ENCODE measurements around the gene PLOD1.
"Not testable (repeated sequence)": the region's sequence is repeated elsewhere in the genome, so short reads cannot be mapped to it uniquely, and the experiment has no call there.

Gene PLOD1

DNA sequence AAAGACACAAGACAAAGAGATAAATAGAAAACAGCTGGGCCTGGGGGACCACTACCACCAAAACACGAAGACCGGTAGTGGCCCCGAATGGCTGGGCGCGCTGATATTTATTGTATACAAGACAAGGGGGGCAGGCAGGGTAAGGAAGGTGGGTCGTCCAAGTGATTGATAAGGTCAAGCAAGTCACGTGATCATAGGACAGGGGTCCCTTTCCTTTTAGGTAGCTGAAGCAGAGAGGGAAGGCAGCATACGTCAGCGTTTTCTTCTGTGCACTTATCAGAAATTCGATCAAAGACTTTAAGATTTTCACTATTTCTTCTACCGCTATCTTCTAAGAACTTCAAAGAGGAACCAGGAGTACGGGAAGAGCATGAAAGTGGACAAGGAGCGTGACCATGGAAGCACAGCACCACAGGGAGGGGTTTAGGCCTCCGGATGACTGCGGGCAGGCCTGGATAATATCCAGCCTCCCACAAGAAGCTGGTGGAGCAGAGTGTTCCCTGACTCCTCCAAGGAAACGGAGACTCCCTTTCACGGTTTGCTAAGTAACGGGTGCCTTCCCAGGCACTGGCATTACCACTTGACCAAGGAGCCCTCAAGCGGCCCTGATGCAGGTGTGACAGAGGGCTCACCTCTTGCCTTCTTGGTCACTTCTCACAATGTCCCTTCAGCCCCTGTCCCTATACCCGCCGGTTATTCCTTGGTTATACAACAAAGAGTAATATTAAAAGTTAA is 21.9 kb upstream of the PLOD1 start:
- DNase-seq (ENCODE audit: low read depth): not testable (repeated sequence)

DNA sequence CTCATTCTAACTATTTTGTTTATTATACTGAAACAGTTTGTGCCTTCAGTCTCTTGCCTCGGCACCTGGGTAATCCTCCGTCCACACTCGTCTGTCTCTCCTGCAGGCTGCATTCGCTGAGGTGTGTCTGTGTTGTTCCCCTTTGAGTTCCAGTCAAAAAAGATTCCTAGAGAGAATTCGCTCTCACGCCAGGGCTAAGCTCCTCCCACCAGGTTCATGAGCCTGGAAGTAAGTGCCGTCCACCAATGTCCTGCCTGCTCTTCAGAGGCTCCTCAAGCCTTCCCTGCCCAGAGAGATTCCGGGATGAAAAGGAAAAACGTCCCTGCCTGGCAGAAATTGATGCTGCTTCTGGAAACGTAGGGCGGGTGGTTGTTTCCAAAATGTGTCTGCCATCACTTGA is 21.2 kb upstream of the PLOD1 start:
- DNase-seq (ENCODE audit: low read depth): no peak

DNA sequence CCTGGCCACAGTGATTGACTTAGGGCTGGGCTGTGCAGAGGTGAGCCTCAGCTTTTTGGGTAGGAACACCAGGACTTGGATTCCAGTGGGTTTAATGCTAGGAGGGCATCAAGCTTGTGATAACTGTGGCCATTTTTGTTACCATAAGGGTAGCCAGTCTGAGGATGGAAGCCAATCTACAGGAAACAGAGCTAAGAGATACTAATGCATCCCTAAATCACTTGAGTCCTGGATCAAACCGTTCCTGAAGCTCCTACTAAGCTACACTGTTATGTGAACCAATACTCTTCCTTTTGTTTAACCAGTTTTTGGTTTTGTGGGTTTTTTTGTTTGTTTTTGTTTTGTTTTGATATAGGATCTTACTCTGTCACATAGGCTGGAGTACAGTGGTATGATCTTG is 20.5 kb upstream of the PLOD1 start:
- no peak for DNase-seq (ENCODE audit: low read depth)

DNA sequence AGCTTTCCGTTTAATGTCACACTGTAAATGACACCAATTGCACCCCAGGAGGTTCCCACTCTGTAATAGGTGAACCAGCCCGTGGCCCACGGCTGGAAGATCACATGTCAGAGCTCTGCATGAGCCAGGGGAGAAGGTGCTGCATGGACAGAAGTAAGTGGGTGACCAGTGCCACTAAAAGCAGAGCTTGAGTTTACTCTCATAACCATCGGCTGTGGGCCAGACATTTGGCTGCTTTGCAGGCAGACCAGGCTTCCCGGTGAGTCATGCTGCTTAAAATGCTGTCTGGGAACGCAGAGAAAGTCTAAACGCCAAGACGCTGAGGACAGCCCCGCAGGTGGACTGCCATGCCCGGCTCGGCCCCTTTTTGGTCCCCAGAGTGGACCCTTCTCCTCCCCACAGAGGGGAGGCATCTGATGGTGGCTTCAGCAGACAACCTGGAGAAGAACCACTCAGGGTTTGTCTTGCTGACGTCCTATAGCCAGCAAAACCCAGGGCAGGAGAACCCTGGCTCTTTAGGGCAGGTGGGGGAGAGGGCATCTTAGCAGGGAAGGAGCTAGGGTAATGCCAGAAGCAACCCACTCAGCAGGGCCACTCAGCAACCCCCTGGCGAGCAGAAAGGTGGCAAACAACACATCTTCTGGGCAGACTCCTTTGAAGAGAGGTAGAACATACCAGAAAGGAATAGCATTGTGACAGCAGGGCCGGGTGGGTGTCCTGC is 15.6 kb upstream of the PLOD1 start:
- DNase-seq (ENCODE audit: low read depth): no peak

DNA sequence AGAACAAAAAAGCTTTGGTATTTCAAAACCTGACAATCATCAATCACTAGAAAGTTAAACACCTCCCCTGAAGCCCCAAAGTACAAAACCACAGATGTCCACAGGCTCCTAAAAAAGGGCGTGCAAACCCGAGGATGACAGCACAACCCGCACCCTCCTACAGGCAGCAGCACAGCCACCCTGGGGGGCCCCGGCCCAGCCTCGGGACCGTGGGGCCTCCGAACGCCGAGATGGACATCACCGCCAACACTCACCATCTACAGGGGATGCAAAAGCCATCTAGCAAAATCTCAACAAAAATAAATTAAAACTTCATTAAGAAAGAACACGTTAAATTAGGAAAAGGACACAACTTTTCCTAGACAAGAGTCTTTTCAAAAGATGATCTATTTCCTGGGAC is 14.9 kb upstream of the PLOD1 start:
- DNase-seq (ENCODE audit: low read depth): no peak

DNA sequence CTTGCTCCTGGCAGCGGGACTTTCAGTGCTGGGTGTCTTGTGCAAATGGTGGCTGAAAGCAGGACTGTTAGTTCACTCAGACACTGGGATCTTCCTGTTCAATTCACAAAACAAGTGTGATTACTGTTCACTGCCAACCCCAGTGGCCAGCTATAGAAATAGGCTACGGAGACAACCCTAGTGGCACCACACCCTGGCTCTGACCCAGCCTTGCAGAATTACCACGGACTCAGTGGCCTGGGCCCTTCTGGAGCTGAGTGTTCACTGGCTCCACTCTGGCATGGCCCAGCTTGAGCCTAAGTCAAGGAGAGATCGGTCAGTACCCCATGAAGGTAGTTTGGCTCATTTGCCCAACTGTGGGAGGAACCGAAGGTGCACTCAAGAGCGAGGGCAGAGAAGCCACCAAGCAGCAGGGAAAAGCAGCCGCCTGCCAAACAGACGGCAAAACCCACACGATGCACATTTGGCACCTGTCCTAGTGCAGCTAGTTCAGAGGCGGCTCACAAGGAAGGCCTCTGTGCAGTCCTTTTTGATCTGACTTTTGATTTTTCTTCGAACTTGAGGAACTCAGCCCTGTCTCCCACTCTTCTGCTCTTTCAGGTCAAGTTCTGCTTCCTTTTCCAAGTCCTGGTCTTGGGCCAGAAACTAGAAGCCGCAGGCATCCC is 14.1 kb upstream of the PLOD1 start:
- no peak for DNase-seq (ENCODE audit: low read depth)

DNA sequence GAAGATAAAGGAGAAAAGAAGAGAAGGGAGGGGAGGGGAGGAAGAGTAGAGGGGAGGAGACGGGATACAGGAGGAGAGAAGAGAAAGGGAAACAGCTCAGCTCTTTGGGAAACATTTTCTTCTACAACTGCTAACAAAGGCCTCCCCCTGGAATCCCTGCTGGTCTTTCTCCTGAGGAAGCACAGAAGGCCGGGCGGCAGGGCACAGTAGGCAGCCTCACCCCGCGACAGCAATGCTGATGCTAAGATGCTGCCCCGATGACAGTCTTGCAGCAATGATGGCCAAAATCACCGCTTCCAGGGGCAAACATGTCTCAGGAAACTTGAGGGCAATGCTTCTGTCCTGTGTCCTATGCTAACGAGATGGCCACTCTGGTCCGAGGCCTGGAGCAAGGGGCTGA is 13.5 kb upstream of the PLOD1 start:
- no peak for DNase-seq (ENCODE audit: low read depth)

DNA sequence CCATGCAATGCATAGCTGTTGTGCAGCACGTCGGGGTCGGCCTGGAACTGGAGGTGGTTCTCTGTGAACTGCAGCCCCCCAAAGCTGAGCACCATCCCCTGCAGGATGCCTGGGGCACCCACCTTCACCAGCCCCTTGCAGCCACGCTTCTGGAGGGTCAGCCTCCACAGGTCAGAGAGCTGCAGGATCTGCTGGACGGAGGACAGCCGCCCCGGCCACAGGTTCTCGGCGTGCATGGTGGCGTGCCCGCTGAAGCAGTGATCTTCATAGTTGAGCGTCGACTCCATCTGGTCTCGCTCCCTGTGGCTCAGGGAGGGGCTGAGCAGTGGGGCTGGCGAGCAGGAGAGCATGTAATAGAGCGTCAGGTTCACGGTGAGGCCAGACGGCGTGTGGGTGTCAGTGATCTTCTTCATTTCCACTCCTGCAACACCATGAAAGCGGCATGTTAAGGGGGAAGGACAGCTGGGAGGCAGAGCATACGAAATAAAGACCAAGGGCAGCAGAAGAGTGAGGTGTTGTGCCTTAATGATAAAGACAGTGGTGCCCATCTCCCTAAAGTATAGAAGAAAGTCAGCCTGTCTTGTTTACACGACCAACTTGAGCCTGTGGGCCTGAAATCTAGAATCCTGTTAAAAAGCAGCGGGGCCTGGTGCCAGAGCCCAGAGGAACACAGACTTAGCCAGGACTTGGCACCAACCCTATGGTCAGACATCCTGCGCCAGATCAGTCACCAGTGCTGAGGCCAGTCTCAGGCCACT is 11.3 kb upstream of the PLOD1 start:
- no peak for DNase-seq (ENCODE audit: low read depth)

DNA sequence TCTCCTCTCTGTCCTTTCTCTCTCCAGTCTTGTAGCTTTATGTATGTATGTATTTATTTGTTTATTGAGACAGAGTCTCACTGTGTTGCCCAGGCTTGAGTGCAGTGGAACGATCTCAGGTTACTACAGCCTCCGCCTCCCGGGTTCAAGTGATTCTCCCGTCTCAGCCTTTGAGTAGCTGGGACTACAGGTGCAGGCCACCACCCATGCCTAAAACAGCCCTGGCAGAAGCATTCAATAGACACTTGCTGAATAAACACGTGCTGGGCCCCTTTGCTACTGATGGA is 10.7 kb upstream of the PLOD1 start:
- DNase-seq (ENCODE audit: low read depth): no peak

DNA sequence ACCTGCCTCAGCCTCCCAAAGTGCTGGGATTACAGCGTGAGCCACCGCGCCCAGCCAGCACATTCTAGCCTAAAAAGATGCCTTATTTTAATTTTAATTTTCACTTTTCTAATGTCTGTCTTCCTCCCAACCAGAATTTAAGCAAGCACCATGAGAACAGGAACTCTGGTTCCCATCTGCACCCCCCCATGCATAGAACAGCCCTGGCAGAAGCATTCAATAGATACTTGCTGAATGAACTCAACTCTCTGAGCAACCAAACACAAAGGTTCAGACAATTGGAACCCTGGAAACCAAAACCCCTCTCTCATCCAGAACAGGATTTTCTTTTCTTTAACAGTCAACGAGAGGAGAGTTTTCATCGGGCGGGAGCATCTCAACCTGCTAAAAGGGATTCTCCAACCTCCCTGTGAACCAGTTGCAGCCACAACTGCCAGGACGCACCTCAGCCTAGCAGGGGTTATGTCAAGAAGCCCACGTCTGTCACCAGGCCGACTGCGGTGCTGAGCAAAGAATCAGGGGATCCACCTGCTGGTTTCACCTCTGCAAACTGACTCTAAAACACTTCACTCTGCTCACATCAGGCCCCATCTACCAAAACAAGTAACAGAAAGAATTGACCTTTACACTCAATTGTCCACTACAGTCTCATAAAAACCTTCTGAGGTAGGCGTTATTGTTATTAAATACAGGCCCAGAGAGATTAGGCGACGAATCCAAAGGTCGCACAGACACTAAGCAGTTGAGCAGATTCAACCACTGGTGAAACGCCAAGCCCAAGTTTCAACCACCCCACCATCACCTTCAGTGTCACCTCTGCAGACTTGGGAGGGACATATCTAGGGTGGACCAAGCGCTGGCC is 10.0 kb upstream of the PLOD1 start:
- DNase-seq (ENCODE audit: low read depth): no peak

DNA sequence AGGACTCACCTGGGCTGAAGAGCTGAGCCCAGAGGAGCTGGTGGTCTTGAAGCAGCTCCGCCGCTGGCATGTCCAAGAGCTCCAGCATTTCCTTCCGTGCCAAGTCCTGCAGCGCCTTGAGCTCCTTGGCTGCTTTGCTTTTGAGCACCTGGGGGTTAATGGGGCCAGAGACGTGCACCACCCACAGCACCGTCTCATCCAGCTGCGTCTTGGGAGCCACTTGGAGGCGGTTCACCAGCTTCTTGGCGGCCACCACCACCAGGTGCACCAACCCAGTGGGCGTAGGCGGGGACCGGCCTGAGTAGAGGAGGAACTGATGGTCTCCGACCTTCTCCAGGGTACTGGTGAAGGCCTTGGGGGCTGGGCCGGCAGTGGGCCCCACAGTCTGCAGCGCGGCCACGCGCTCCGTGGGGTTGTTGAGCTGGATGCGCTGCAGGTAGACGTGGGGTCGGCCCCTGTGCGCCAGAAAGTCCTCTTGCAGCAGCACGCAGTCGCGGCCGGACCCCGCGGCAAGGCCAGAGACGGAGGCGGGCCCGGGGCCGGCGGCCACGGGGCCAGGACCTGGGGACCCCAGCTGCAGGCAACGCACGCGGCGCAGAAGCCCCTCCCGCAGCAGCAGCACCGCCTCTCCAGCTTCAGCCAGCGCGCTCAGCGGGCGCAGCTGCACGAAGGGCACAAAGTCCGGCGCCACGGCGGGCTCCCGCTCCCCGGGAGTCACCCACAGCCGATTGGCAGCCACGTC is 9.2 kb upstream of the PLOD1 start:
- not testable (repeated sequence) for DNase-seq (ENCODE audit: low read depth)

DNA sequence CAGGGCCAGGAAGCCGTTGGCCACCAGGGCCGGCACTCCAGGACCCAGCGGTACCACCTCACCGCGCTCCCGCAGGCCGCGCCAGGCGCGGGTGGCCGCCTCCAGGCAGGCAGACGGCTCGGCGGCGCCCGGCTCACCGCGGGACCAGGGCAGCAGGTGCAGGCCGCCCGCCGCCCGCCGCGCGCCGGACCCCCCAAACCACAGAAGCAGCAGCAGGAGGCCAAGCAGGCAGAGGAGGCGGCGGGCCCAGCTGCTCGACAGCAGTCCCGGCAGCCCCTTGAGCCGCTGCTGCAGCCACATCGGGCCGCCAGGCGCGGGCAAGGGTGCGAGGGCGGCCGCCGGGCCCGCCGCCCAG is 8.6 kb upstream of the PLOD1 start:
- DNase-seq (ENCODE audit: low read depth): no peak

DNA sequence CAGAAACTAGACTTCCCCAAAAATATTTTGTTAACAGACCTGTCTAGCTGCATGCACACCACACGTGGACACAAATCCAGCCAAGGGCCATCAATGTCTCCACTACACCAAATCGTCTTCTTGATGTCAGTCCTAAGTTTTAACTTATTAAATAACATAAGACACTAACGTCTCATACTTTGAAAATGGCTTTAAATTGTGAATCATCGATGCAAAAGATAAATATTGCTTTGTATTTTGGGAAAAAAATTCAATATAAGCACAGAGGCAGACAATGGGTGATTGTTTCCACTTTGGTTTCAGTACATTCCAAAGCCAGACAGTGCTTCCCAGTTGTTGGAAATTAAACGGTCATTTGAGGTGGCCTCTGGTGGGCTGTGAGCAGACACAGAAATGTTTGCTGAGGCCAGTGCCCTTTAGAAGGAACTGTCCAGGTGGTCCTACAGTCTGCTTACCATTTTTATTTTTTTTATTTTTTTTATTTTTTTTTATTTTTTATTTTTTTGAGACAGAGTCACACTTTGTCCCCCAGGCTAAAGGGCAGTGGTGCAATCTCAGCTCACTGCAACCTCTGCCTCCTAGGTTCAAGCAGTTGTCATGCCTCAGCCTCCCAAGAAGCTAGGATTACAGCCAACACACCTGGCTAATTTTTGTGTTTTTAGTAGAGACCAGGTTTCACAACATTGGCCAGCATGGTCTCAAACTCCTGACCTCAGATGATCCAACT is 6.5 kb upstream of the PLOD1 start:
- no peak for DNase-seq (ENCODE audit: low read depth)

DNA sequence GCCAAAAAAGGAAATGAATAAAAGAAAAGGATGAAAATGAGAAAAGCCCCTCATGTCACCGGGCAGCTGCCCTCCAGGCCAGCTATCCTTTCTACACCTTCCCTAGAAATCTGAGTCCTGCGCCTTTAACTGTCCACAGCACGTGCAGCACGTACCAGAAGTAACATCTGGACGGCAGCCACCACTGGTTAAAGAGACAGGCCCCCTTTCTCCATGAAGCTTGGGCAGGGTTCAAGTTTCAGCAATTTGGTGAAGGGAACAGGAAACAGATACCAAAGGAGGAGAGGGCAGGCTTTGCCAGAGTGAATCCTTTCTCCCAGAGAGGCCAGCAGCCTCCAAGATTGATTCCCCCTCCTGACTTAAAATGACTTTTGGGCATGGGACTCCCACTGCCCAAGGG is 4.7 kb upstream of the PLOD1 start:
- DNase-seq (ENCODE audit: low read depth): no peak

DNA sequence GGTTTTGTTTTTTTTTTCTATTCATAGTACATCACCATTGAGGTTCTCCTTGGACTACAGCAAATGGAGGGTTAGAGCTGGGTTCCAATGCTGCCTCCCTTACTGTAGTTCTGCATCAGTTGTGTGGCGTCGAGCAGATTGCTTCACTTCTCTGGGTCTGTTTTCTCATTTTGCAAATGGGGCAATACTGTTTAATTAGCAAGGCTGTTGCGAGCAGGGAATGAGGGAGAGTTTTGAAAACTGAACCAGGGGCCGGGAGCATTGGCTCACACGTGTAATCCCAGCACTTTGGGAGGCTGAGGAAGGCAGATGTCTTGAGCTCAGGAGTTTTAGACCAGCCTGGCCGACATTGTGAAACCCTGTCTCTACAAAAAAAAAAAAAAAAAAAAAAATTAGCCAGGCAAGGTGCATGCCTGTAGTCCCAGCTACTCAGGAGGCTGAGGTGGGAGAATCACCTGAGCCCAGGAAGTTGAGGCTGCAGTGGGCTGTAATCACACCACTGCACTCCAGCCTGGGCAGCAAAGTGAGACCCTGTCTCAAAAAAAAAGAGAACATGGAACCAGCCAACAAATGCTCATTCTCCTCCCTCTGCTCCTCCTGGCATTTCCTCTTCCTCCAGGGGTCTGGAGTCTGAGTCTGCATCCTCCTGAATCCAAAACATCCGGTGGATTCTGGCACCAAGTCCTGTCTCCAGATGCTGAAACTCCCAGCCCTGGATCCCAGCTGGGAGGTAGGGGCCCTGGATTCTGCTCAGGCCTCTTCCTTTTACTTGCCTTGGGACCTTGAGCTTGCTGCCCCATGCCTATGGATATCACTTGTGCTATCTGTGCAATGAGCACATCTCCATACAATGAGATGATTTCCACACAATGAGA is 3.7 kb upstream of the PLOD1 start:
- no peak for DNase-seq (ENCODE audit: low read depth)

DNA sequence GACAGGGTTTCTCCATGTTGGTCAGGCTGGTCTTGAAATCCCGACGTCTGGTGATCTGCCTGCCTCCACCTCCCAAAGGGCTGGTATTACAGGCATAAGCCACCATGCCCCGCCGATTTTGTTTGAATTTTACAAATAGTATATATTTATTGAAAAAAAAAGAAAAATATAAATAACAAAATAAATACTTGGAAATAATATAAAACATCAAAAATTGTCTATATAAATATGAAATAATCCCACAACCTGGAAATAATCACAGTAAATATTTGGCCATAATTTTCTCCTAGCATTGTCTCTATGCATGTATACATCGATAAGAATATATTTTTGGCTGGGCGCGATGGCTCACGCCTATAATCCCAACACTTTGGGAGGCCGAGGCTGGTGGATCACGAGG is 2.7 kb upstream of the PLOD1 start:
- DNase-seq (ENCODE audit: low read depth): no peak

DNA sequence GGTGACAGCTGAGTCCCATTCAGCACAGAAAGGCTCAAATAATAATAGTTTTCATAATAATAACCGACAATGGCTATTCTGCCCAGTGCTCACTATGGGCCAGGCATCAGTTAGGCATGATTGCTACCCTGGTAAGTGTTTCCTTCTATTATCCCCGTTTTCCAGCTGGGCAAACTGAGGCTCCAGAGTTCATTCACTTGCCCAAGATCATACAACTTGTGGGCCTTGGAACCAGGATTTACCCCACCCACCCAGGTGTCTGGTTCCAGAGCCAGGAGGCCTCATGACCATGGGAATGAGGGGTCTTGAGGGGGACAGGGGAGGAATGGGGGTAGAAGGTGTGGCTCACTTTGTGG is 518 bp downstream of the PLOD1 start:
- DNase-seq (ENCODE audit: low read depth): no peak

DNA sequence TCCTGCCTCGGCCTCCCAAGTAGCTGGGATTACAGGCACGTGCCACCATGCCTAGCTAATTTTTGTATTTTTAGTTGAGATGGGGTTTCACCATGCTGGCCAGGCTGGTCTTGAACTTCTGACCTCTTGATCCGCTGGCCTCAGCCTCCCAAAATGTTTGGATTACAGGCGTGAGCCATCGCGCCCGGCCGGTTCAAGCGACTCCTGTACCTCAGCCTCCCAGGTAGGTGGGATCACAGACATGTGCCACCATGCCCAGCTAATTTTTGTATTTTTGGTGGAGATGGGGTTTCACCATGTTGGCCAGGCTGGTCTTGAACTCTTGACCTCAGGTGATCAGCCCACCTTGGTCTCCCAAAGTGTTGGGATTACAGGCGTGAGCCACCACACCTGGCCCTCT is 1.2 kb downstream of the PLOD1 start:
- not testable (repeated sequence) for DNase-seq (ENCODE audit: low read depth)

DNA sequence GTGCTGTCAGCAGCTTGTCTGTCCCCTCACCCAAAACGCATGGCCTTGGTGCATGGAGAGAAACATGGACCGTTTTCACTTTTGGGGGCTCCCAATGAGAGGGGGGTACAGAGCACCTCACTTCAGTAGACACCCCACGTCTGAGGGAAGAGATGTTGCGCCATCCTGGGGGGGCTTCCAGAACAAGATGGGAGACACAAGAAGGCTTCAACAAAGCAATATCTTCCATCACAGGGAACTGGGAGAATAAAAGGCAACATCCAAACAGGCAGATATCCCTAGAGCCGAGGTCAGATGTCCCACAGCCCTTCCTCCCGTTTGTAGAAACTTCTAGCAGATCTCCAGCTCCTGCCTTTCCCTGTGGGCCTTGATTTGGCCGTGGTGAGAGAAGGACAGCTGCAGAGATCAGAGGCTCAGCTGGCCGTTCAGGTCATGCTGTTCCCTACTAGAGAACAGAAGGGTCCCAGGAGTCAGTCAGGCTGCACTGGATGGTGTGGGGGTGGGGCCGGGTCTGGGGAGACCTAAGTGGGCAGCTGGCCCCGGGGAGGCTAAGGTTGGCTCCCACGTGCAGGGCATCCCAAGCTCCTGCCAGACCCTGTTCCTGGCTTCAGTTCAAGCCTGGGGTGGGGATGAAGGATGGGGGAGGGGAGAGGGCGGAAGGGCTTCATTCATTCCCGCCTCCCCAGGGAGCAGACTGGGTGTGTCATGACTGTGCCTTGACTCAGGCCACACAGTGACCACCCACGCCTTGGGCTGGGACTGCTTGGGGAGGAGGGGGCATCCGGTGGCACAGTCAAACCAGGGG is 4.4 kb downstream of the PLOD1 start:
- DNase-seq (ENCODE audit: low read depth): no peak
